HG02571 (cell line): ENCODE measurements around the gene DNER.
"Not testable (repeated sequence)": the region's sequence is repeated elsewhere in the genome, so short reads cannot be mapped to it uniquely, and the experiment has no call there.

Source experiments
- ATAC-seq: cut with Tn5 transposase; IDR thresholded peaks from one replicate; pipeline ENCODE4 v1.9.1; 2021; ENCODE audit warnings: mild to moderate bottlenecking, moderate library complexity; ENCODE audit not compliant: unreplicated experiment

DNER gene

DNA sequence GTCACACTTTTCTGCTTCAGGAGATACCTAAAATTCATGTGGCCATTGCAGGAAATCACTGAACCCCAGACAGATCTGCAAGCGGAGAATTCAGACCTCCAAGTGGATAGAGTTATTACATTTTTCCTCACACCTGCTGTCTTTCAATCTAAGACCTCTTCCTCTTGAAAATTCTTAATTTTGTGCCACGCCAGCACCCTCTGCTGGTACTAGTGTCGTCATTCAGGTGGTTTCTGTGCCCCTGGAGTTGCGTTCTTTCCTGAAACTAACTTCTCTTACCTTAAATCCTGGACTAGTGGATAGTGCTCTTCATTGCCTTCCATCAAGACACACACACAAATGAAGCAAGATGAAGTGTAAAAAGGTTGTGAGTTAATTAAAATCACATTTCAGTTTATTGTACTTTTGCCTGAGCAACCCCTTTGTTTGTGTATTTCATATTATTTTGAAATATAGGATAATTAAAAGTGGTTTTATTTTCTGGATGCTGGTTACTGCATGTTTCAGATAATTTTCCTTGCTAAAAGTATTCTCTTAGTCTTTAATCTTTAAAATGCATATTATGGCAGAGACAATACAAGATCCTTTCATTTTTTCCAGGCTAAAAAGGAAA is 1.6 kb upstream of the DNER start:
- no peak for ATAC-seq

DNA sequence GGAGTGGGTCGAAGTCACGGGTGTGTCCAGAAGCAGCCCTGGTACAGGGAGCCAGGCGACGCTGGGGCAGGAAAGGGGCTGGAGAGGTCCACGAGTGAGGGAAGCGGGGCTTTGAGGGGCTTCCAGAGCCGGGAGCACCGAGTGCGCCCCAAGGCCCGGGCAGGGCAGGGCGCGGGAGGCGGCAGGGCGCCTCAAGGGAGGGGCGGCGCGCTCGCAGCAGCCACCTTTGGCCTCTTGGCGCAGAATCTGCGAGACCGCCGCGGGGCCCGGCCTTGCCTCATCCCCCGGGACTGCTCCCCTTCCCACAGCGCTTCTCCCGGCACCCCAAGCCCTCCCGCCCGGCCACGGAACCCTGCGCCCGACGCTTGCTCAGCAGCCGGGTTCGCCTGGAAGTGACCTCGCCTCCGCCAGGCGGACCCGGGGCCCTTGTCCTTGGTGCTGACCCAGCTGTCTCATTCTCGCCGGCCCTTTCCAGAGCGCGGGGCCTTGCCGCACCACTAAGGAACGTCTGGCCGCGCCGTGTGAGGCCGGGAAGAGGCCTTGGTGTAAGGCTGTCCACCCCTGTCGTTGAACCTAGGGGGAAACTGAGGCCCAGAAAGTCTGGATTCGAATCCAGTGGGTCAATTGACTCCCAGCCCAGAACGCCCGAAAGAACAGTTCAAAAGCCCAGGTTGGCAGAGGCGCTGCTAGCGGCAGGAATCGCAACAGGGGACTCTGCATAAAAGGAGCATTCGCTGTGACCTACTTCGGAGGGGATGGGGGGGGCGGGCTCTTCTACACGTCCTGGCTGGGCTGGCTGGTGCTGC is 584 bp upstream of the DNER start:
- ATAC-seq = peak; percentile 42

DNA sequence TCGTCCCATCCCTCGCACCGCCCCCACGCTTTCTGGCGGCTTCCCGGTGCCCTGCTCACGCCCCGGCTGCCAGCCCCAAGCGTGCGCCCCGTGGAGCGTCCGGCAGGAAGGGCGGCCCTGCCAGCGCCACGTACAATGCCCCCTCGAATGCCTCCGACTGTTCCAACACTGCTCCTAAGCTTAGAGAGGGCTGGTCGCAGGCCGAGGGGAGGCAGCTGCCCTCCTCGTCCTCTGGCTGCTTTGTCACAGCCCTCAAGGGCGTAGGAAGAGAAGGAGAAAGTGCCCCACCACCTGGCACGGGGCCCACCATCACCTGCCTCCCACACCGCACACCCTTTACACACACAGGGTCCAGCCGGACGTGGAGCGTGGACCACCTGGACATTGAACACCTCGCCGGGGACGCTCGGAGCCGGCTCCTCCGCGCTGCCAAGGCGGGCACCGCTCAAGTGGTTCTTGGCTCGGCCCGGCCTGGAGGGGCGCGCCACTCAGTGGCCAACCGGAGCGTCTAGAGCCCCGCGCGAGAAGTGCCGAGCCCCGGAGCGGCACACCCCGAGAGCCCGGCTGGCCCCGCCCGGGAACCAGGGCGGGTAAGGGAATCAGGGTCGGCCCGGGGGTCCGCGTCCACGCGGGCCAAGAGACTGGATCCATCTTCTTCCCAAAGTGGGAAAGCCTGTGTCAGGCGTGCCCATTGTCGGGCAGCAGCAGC is 830 bp downstream of the DNER start:
- ATAC-seq = no peak

- ATAC-seq = no peak
Observed at GRCh38 chr2:229712136-229712535, 2.2 kb downstream of the DNER start.

GRCh38 chr2:229708335-229708734 is 6.0 kb downstream of the DNER start:
- ATAC-seq = no peak

DNA sequence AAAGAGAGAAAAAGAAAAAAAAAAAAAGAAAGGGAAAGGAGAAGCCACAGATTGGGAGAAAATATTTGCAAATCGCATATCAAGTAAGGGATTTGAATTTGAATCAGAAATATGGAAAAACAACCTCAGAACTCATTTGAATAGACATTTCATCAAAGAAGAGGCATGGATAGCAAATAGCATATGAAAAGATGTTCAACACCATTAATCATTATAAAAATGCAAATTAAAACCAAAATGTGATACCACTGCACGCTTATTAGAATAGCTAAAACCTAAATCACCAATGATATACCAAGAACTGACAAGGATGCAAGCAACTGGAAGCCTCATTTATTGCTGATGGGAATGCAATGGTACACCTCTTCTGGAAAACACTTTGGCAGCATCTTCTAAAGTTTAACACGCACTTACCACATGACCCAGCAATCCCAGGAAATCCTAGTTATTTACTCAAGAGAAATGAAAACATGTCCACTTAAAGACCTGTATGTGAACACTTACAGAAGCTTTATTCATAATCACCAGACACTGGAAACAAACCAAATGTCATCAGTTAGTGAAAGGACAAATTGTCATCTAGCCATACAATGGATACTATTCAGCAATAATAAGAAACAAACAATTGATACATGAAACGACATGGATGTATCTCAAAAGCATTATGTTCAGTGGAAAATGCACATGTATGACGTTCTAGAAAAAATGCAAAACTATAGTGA is 10.3 kb downstream of the DNER start:
- ATAC-seq = no peak

DNA sequence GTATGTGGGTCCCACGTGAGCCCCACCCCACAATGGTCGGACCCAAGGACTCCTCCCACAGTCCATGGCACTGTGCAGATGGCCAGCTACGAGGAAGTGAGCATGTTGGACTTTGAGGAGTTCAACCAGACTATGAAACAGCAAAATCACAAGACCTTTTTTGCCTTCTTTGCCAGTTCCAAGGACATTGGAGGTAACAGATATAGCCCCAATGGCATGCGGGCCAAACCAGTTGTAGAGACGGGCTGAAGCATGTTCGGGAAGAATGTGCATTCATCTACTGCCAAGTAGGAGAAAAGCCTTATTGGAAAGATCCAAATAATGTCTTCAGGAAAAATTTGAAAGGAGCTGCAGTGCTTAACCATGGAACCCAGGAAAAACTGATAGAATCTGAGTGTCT is 12.6 kb downstream of the DNER start:
- no peak for ATAC-seq

DNA sequence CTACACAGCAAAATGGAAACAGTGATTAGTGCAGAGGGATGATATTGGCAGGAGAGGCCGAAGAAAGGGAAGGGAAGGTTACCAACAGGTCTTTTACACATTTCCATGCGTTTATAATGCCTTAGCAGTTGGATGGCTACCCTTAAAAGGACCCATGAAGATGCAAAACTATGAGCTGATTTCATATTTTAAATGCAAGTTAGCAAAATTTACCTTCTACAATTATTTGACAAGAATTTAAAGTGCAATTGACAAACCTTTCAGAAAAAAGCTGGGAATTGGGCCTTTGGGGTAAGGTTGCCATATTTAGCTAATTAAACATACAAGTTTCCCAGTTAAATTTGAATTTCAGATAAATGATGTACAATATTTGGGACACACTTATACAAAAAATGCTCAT is 13.3 kb downstream of the DNER start:
- no peak for ATAC-seq

GRCh38 chr2:229695961-229696360 is 18.4 kb downstream of the DNER start:
- no peak for ATAC-seq

- not testable (repeated sequence) for ATAC-seq
Observed at GRCh38 chr2:229693845-229694244, 20.5 kb downstream of the DNER start.

GRCh38 chr2:229691631-229692030 is 22.7 kb downstream of the DNER start:
- ATAC-seq = no peak

DNA sequence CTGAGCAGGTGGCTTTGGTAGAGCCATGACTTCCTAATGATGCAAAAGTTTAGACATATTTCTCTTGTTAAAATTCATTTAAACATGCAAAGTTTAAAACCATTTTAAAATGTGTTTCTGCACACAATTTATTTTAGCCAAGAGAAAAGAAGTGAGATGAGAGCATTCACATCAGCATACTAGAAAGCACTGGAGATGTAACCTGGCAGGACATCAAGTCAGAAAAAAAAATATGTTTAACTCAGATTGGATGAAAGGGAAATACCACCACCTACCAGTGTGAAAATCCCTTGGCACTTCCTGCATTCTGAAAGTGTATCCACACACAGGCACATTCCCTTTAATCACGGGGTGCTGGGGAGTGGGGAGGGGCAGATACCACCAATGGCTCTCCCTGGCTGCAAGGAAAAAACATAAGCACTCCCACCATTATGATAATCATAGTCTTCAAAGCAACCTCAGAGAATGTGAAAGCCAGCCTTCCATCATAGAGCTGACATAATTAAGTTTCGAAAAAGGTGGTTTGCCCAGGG is 25.0 kb downstream of the DNER start:
- ATAC-seq = no peak

DNA sequence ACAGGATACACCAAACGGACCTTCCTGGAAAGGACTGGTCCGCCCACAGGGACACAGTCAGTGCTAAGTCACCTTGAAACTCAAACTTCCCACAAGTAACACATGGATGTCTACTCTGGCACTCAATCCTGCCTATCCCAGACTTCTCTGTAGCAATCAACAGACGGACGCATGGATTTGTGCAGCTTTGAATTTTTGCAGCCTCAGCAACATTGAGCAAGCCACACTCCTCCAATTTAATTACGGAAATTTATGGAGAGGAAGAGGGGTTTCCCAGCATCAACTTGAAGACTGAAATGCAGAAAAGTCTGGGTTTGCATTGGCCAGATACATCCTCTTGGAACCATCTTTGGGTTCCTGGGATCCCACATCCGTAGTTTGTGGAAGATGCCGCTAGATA is 26.2 kb downstream of the DNER start:
- ATAC-seq = no peak

DNA sequence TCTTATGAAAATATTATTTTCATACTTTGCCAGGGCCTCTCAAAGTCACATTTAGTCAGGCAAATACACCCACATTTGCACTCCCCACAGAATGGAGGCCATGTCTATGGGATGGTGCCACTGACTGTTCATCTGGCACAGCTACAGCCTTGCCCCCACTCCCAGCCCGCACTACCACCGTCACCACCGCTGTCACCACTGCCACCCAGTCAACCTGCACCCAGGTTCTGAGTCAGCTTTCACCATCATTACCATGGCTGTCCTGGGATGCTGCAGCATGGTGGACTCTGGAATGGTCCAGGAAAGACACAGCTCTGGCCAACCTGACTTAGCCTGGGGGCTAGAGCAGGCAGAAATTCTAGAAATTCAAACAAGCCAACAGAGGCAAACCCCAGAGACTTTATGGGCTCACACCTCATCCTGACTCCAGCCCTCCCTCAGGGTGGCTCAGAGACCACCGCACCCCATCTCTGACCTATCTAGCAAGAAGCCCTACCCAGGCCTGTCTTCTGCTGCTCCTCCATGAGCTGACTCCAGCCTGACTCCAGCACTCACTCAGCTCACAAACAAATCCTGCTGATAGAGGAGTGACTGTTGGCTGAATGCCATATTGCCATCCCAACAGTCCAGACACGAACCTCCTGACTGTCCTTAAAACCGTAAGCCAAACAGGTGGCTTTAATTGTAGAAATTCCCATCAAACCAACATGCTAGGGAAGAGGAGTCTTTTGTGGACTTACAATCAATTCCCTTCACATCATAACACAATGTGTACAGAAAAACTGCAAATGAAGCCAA is 28.0 kb downstream of the DNER start:
- ATAC-seq = no peak

GRCh38 chr2:229684942-229685562 is 29.3 kb downstream of the DNER start:
- no peak for ATAC-seq

- no peak for ATAC-seq
Observed at GRCh38 chr2:229679393-229680125, 34.8 kb downstream of the DNER start.

- no peak for ATAC-seq
Observed at GRCh38 chr2:229675569-229675968, 38.8 kb downstream of the DNER start.

- ATAC-seq = no peak
Observed at GRCh38 chr2:229674830-229675530, 39.4 kb downstream of the DNER start.

DNA sequence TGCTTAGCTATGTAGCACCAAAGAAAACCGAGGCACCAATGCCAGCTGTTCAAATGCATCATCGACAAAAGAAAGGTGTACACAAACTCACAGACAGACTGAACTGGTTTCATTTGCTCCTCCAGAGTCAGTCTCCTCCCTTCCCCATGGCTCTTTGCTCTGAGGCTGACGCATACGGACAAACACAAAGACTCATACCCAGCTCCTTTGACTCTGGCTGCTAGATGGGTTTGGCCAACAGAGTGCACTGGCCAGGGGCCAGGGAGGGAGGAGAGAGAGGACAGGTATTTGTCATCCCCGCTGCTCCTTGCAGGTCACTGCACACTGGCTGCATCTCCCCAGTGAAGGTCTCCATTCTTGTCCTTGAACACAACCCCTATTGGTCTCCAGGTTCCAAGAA is 40.7 kb downstream of the DNER start:
- ATAC-seq = no peak
